Measurements from ENCODE around the gene CCDC27. TPM values are rescaled to one million over a fixed set of nuclear protein-coding genes. Genes with fewer than 3 reads are reported as not detected.
A peak's percentile ranks its signal among the peaks of the same experiment; 100 is the strongest.

Gene CCDC27
- polyA plus RNA-seq, 1 donor, result 0.20 TPM

DNA sequence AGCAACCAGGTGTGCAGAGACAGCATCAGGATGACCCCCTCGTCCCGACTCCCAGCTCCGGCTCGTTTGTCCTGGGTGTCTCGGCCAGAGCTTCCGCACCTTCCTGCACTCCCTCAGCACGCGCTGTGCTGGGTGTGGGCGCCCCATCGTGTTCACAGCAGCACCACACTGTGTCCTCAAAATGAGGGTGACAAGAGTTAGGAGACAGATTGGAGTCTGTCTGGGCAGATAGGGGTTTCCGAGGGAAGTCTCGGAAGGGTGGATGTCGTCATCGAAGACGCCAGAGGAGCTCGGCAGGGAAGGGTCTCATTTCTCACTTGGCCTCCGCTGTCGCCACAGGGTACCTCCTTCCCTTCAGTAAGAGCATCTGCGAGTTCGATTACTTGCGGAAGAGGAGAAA is 4.1 kb downstream of the CCDC27 start:
- DNase-seq, result no peak

DNA sequence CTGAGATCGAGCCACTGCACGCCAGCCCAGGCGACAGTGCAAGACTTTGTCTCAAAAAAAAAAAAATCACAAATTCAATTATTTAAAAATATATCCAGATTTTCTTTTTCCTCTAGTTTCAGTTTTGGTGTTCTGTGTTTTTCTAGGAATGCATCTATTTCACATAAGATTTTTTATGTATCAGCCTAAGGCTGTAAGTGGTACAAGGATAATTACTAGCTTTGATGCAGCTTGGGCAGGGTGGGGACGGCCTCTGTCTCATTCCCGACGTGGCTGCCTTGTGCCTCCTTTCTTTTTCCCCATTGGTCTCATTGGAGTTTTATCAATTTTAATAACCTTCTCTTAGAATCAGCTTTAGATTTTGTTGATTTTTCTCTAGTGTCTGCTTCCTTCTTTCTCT is 6.9 kb downstream of the CCDC27 start:
- no peak for DNase-seq

DNA sequence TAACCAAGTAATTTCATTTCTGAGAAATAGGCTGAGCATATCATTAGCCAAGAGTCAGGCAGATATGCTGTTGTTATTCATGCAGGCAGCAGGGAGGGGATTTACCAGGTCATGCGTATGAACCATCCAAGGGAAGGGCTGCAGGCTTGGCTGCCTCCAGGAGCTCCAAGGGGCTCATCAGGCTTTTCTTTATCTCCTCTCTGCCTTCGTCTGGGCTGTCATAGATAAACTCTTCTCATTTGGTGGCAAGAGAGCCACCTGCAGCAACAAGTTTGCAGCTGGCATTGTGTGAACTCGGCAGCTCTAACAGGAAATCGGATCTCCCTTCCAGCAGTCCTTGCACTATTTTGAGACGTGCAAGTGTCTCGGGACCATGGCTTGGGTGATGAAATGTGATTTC is 7.5 kb downstream of the CCDC27 start:
- no peak for DNase-seq

DNA sequence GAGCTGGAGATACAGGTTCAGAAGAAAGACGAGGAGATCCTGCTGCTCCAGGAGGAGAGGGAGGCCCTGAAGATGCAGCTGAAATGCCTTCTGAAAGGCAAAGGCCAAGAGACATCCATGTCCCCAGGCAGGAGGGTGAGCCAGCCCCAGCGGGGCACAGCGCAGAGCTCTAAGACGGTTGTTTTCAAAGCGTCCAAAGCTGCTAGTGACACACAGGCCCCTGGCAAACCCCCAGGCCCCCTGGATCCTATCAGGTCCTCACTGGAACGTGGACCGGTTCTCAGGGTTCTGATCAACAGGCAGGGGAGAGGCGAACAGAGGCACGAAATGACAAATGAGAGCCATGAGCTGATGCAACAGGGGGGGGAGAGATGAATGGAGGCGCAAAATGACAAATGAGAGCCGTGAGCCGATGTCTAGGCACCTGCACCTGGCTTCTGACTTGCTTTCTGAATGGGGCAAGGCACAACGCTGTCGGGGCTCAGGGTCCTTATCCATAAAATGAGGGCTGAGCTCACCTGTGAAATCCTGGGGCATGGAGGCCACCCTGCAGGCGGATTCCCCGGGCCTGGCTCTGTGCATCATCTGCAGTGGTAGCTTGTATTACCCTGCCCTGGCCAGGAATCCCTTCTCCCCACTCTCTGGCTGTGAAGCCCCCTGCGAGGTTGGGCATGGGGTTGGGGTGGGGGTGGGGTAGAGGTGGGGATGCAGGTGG is 9.2 kb downstream of the CCDC27 start:
- no peak for DNase-seq

DNA sequence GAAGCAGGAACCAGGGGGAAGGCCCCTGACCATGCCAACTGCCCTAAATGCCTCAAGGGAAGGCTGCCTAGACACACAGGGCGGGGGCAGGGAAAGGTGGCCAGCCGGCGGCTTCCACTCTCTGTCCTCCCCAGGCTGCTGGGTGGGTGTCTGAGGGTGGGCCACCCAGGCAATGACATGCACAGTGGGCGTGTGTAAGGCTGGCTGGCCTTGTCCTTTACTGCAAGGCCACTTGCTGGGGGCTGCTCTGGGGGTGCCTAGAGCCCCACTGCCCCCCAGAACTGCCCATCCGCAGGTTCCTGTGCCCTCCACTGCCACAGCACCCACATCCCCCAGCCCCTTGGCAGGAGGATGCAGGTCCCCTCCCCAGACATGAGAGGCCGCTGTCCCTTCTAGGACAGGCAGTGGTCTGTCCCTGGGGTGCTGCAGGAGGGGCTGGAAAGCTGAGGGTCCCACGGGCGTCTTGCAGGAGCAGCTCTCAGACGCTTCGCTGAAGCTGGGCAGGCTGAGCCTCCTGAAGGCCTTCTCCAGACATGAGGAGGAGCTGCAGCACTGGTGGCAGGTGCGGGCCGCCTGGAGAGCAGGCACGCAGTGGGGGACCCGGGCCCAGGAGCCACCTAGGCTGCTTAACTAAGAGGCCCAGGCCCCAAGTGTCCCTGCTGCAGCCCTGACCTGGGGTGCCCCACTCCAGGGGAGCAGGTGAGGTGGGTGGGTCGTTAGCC is 10.1 kb downstream of the CCDC27 start:
- no peak for DNase-seq

DNA sequence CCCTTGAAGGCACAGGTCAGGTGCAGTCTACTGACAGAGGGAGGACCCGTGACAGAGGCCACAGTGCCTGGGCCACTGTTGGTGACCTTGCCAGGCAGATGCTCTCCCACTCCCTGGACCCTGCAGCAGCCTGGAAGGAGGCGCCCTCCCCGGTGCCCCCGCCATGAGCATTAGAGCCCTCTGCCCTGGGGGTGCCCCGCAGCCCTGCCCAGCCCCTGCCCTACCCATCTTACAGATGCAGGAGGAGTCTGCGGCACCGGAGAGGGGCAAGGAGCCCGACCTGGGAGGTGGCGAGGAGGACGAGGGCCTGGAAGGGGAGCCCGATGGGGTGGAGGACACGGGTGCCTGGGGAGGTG is 10.6 kb downstream of the CCDC27 start:
- no peak for DNase-seq

DNA sequence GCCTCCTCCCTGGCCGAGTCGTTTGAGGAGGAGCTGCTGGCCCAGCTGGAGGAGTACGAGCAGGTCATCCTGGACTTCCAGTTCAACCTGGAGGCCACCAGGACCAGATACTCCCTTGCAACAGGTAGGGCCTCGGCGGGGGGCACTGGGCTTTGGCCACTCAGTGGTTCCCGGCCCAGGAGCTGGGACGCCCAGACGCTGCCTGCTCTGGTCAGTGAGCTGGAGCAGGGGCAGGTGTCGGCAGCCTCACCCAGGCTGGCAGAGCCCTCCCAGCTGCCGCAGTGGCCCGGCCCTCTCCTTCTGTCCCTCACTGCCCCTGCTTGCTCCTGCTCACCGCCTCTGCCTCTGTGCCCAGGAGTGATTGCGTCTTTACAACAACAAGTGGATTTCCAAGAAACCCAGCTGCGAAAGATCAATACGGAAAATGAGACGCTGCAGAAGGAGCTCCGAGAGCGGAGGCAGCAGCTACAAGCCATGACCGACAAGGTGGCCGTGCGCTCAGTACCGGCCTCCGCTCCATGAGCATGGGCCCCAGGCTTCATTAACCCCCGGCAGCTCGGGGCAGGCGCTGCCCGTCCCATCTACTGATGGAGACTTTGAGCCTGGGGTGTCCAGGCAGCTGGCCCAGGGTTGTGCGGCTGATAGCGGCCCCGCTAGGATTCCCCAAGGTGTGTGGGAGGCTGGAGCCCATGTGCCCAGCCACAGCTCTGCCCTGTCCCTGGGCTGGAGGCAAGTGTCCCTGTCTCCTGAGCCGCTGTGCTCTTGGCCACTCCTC is 11.3 kb downstream of the CCDC27 start:
- DNase-seq, result no peak

DNA sequence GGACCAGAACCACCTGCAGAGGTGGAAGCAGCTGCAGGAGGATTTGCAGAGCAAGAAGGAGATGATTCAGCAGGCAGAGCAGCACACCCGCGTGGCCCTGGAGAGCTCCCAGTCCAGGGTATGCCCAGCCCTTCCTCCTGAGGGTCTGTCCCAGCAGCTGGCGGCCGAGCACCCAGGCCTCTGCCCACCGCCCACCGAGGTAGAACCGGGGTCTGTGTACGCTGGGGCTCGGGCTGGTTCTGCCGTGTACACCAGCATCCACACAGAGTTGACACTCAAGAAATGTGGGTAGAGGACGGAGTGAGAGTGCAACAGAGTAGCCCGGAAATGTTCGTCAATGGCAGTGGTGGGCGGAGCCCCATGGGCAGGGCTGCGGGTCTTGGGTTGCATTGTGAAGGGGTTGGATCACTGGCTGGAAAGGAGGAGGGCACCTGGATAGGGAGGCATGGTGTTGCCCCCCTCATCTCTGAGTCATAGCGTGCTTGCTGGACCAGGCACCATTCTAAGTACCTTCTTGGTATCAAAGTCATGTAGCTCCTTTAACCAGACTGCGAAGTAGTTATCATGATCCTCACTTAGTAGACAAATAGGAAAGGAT is 15.2 kb downstream of the CCDC27 start:
- DNase-seq, result no peak

DNA sequence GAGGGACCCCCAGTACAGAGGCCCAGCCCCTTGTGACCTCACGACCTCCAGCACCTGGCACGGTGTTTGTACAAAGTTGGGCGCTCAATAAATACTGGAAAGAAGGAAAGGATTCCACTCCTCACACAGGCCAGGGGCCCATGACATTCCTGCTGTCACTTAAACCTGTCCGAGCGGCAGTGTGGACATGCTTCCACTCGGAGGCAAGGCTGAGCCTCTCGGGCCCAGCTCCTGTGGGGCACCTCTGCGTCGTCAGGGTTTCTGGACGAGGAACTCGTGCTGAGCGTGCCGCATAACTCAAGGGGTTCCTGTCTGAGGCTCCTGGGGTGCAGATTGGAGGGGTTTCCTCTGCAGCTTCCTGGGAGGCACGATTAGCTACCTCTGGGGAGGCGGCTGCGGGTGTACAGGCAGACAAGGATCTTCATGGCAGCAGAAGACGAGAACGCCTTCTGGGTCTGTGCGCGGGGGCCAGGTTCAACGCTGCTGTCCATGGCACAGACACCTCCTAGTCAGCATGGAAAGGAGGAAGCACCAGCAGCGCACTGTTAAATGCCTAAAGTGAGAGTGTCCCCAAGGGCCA is 16.7 kb downstream of the CCDC27 start:
- DNase-seq, result no peak

DNA sequence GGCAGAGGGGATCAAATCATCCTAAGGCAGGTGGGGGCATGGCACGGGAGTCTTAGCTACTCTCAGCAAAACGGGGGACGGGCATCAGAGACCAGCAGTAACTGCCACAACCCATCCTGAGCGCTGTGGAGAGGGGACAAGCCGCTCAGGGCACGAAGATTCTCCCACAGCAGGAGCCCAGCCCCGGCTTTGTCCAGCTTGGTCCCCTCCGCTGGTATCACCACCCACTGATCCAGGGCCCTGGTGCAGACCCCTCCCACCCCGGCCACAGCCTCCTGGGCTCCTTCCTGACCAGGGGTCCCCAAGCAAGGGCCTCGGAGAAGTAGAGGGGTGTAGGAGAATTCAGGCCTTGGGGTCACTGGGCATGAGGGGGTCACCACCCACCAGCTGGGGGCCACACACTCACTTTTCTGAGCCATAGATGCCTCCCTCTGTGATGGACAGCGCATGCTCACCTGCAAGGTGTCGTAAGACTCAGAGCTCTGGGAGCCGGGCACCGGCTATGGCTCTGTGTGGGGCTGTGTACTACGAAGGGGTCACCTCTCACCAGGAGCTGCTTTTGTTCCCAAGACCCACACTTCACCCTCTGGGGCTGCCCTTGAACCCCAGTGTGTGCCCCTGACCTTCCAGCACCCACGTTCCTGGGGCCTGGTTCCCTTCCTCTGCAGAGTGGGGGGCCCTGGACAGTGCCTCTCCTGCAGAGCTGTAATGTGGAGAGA is 18.0 kb downstream of the CCDC27 start:
- DNase-seq, result no peak

DNA sequence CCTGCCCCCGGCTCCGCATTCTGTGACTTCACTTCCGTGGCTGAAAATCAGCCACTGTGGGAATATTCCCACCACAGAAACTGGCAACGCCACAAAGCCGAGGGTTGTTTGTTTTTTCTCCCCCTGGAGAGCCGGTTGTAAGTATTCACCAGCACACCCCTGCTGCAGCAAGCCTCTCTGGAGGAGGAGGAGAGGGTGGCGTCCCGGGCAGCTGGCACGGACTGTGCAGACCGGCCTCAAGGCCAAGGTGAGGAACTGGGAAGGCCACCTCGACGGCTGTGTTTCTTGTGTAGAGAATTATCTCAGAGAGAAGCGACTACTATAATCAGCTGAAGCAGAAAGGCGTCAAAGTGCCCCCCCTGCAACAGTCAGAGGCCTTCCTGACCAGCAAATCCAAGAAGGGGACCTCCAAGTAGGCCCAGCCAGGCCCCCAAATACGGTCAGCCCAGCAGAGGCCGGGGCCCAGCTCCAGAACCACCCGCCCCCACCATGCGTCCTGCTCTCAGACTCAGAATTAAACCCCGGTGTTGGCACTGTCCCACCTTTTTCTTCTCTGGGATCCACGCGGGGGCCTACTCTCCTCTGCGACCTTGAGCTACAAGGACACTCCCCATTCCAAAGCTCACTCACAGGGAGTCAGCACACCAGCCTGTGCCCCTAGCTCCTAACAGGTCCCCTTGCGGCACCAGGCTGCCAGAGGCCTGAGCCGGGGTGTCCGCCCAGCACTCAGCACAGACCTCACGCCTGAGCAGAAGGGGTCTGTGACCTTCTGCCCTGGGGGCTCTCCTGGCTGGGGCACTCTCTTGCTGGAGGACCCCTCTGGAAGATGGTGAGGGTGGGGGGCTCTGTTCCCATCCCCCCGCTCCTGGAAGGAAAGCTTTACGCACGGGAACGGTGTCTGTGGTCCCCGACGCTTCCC is 19.1 kb downstream of the CCDC27 start:
- DNase-seq, result no peak

DNA sequence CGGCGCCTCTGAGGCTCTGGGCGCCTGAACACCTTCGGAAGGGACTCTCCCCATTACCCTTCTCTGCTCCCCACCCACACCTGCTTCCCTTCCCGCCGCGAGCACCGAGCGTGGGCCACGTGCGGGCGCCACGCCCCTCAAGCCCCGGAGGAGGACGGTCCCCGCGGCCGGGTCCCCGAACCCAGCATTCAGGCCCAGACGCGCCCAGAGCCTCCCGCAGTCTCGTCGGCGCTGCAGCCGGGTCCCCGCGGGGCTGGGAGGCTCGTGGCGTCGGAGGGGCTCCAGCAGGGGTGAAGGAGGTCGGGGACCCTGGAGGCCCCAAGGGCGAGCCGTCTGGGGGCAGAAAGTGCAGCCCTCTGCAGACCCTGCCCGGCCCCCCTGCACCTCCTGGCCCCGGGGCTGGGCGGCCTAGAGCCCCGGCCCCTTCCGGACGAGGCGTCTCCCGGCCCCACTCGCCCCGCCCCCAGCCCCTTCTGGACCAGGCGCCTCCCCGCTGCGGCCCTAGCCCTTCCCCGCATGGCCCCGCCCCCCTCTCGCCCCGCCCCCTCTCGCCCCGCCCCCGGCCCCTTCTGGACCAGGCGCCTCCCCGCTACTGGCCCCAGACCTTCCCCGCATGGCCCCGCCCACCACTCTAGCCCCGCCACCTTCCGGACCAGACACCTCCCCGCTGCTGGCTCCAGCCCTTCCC is 19.9 kb downstream of the CCDC27 start:
- peak; percentile 86 for DNase-seq

DNA sequence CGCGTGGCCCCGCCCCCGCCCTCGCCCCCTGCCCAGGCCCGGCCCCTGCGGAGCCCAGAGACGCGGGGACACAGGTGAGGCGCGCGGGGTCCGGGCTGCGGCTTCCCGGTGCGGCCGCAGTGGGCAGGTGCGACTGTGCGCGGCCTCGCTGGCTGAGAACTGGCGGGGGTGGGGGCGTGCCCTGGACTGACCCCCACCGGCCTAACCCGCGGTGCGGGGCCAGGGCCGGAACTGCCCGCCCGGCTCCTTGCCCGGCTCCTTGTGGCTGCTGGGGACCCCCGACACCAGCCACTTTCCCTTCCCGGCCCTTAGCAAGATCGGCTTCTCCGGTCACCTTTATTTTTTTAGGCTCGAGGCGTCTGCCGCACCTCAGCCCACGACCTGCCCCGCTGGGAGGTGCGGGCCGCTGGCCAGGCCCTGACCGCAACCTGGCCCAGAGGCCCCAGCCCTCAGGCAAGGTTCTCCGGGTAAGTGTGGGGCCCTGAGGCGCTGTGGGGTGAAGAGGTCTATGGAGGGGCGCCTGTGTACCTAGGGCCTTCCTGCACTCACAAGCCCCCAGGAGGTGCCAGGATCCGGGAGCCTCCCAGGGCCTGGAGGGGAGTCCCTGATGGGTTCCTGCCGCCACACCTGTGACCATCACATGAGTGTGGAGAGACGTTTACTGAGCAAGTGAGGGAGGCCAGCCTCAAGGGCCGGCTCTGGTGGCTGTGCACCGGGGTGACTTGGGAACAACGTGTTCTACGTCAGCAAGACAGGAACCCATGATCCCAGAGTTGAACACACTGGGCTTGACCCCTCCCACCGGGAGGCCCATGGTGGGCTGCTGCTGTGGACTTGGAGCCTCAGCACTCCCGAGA is 20.7 kb downstream of the CCDC27 start, which contains the start of gene SMIM1:
SMIM1 (plus strand) TSS at position 35 of the 857 bp plus-strand sequence. CDS start 2,625 bp downstream, outside the sequence.
- no peak for DNase-seq

DNA sequence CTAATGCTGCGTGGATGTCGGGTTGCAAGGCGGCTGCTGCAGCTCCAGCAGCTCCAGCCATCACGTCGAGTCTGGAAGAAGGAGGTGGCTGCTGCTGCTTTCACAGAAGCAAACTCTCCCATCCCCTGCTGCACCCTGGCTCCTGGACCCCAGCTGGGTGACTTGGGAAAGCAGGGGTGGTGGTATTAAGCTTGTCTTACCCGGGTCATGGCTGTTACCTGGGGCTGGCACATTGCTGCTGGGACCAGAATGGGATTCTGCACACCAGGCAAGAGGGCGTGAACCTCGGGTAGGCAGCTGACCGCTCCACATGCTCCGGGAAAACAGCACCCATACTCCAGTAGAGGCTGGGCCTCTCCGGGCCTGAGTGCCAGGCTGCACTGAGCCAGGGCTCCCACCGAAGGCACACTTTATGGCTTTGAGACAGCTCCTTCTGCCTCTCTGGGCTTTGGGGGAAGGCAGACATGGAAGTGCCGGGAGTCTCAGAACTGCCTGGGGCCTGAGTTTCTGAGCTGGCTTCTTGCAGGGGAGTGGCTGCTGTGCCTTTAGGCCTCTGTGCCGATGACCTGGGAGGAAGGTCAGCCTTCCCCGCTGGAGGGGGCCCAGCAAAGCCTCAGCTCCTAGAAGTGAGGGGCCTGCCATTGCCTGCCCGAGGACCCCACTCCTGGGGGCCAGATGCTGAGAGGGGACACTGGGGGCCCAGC is 21.5 kb downstream of the CCDC27 start:
- no peak for DNase-seq

DNA sequence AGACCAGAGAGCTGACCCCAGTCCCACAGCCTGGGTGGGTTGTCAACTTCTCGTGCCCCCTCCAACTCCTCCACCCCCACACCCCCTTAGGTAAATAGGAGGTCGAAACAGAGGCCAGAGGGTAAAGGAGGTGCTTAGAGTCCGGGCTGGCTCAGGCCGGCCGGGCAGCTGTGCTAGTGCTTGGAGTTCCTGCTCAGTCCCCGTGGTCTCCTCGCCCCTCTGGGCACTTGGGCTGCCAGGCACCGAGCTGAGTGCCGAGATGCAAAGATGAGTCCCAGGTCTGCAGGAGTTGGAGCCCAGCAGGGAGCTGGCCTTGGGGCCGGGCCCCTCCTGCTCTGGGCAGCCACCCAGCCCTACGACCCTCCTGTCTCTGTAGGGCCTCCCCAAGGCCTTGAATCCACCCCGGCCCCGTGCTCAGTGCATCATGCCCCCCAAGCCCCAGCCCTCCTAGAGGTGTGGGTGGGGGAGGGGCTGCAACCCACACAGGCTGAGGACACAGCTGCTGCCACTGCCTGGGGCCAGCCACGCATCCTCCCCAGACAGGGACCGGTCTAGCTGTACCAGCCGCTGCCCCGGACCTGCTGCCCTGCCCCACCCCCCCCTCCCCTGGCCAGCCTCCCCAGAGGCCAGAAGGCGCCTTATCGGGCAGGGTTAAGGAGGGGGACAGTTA is 22.2 kb downstream of the CCDC27 start:
- no peak for DNase-seq

DNA sequence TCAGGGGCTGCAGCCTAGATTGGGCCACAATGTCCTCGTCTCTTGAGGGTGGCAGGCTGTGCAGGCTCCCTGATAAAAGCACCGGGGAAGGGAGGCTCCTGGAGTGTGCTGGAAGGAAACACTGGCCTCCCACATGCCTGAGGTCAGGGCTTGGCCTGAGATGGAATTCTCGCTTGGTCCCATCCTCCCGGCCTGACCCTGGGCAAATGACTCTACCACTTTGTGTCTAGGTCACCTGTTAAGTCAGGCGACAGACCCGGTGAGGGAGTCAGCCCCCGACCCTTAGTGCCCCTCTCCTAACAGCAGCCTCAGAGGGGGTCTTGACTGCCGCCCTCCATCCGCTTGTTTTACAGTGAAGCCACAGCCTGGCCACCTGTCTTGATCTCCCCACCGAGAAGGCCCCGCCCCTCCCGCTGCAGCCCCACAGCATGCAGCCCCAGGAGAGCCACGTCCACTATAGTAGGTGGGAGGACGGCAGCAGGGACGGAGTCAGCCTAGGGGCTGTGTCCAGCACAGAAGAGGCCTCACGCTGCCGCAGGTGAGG is 22.8 kb downstream of the CCDC27 start:
- no peak for DNase-seq
